IPS-18c (cell line): ENCODE measurements around the gene TSHB.

Experiments
- H3K4me3 ChIP-seq: 2 replicates; pipeline ENCODE4 v1.7.0; 2013; ENCODE audit warnings: low read depth, mild to moderate bottlenecking, low read length, moderate library complexity; ENCODE audit not compliant: insufficient read depth
- H3K9me3 ChIP-seq: one replicate; pipeline ENCODE4 v1.6.1; 2013; ENCODE audit warnings: mild to moderate bottlenecking, low read length, moderate library complexity; ENCODE audit not compliant: control insufficient read depth, insufficient read depth

Gene TSHB

DNA sequence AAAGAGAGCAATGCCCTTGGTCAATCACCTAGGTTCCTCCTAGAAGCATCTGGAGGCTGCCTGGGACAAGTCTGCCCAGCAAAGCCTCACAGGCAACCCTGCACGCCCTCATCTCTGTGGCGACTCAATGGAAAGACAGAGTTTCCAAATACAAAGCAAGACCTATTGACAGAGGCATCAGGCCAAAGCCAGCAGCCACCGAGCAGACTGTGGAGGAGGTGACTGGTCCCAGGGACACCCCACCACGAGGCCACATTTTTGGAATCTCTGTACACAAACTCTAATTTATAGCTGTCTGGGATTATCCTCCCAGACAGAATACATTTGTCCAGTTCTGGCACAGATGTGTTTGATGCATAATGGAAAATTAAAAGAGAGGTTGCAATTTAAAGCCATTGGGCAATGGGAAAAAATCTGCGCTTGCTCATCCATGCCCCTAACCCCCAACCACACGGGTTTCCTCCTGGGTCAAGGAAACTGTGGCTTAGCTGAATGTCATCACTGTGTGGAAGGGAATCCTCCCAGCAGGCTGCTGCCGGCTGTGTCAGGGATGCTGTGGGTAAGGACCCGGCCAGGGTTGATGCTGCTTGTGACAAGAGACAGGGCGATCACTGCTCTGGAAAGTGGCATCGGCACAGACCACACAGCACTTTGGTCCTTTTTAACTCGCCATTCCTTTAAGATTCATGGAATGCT, 45.4 kb downstream of the TSHB start:
- Histone ChIP-seq H3K4me3 (no peak overlapping the region), H3K9me3 (no peaks in the 10 kb centered on the region)

- H3K4me3 ChIP-seq = no peak overlapping the region
- no peaks in the 10 kb centered on the region for H3K9me3 ChIP-seq
These were observed 46.8 kb downstream of the TSHB start for GRCh38 chr1:115076384-115076915.

- Histone ChIP-seq H3K4me3 (no peak overlapping the region), H3K9me3 (no peaks in the 10 kb centered on the region)
These were observed 47.8 kb downstream of the TSHB start for GRCh38 chr1:115077286-115077983.

DNA sequence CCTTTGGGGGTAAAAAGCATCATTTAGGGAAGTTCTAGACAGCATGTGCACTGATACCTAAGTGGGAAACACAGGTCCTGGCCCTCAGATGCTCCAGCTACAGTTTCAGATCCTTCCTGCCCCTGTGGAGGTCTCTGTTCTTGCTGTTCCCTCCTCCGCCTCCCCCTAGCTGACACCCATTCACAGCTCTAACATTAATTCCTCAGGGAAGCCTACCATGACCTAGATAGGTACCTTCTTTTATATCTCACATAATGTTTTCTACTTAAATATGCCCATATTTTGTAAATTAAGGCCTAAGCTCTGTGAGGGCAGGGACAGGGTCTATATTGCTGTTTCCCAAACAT, 48.3 kb downstream of the TSHB start:
- Histone ChIP-seq H3K4me3 (no peak overlapping the region), H3K9me3 (no peaks in the 10 kb centered on the region)

DNA sequence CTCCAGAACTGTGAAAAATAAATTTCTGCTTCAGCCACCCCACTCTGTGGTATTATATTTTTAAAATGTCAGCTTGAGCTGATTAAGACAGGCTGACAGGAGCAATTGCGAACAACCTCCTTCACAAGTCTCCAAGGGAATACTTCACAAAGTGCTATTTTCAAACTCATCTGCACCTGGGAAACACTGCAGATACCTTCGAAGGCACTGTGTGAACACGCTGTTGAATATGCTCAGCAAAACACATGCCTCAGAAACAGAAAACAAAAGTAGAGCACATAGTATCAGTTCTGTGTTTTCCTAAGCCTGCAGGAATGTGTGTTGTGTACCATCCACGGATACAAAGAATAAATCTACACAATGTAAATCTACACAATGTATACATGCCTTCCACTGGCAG, 49.1 kb downstream of the TSHB start:
- Histone ChIP-seq H3K9me3 (no peaks in the 10 kb centered on the region), H3K4me3 (no peak overlapping the region)

GRCh38 chr1:115082949-115083348, 53.3 kb downstream of the TSHB start:
- no peaks in the 10 kb centered on the region for H3K9me3 ChIP-seq
- no peak overlapping the region for H3K4me3 ChIP-seq
